Islet precursor cell (in vitro differentiated cells): ENCODE results near the gene RALGAPA2.

Experiments used
- DNase-seq: peaks from one replicate; pipeline ENCODE4 v3.0.0-alpha.2; 2018

RALGAPA2 gene

DNA sequence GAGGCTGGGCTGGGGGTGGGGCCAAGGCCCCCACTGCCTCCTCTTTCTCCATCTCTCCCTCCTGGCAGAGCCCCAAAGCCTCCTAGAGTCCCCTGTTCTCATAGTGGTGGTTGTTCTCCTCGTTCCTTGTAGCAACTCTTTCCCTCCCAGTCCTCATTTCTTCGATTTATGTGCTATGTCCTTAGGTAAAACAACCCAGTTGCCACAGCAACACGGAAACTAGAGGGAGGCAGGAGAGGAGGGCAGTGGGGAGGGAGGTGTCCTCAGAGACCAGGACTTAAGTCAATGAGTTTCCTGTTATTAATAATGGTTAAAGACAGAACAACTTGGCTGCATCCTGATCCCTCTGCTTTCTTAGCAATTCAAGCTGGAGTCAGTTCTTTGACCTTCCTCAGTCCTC is 183.6 kb downstream of the RALGAPA2 start:
- no peak for DNase-seq

- DNase-seq, result no peak
Observed at GRCh38 chr20:20527661-20528060, 184.8 kb downstream of the RALGAPA2 start.

DNA sequence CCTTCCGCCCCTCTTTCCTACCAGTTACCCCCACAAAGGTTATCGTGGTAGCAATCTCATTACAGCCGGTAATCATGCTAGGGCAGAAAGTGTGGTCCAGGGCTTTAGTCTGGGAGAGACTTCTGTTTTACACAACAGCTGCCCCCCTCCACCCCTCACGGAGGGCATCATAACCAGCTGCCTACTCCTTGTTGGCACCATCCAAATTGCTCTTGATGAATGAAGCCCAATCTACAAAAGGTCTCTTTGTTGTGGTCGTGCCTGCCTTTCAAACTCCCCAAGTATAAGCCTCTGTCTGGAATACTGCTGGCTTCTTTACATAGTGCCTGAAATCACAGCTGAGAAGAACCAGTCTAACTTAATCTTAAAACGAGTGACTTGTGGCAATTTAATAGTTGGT is 186.7 kb downstream of the RALGAPA2 start:
- DNase-seq, result no peak

DNA sequence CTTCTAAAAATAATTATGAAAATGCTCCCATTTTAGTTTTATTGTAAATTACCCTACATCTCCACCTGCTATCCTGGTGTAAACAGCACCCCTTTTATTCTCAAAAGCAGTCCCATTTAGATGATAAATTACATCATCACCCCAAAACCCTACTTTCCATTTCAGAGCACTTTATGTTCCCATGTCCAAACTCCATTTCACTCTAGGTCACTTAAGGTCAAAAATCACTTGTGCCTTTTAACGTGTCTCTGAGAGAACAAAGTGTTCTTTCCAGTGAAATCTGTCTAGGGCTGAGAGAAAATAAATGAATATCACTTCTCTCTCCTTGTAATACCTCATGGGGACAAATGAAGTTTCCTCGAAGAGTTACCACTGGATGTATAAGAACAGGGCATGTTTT is 187.2 kb downstream of the RALGAPA2 start:
- DNase-seq, result no peak

DNA sequence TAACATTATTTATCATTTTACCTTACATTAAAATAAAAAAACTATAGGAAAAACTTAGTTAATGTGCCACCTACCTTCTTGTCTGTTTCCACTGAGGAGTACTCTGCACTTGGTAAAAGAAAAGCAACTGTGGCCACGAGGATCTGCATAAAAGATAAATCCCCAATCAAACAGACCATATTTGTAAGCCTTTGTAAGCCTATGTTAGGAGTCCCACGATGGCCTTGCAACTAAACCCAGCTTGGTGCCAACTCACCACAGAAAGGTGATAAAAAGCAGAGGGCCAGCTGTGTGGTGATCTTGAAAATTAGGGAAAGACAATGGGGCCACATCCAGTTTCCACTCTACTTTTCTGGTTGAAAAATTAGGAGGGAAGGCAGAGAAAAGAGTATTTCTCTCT is 187.7 kb downstream of the RALGAPA2 start:
- DNase-seq, result no peak

GRCh38 chr20:20521736-20522135 is 190.7 kb downstream of the RALGAPA2 start:
- DNase-seq, result no peak

DNA sequence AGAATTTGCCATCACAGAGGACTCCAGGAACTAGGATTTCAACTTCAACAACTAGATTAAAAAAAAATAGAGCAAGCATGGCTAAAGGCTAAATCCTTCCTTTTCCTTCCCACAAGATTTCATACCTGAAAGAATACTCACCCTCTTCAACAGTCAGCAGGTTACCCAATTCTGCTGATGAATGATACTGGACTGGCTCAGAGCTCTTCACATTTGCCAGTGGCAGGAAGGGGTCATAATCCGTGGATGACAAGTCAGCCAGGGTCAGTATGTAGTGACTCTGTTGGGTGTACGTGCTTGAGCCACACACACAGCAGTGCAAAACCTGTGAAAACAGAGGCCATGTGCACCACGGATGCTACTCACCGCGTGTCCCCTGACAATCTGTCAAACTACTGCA is 191.7 kb downstream of the RALGAPA2 start:
- DNase-seq, result no peak

DNA sequence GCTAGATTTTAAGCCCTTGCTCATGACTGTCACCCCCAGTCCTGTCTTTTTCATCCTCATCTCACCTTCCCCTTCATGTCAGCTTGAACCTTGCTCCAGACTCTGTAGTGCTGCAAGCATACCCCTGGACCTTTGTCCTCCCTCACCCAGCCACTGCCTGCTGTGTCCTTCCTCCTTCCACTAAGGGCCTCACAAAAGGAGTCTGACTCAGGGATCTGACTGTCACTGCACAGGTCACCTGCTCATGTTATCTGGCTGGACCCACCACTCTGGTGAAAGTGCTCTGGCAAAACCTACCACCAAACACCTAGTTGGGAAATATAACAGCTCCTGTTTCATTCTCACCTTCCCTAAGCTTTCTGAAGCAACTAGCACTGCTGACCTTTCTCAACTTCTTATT is 193.2 kb downstream of the RALGAPA2 start:
- no peak for DNase-seq

DNA sequence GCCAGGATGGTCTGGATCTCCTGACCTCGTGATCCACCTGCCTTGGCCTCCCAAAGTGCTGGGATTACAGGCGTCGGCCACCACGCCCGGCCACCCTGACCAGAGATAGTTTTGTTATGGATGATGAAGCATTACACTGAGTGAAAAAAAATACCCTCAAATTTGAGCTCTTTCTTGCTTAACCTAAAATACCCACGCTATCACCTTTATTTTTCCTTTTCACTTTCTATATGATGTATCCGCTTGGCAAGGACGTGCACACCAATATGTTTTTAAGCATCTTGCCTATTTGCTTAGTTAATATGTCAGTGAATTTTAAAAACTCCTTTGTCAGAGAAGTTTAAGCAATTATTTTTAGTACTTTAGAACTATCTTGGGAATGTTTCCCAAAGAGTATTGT is 194.2 kb downstream of the RALGAPA2 start:
- no peak for DNase-seq

GRCh38 chr20:20517296-20517695 is 195.1 kb downstream of the RALGAPA2 start:
- DNase-seq, result no peak

GRCh38 chr20:20513720-20514119 is 198.7 kb downstream of the RALGAPA2 start:
- DNase-seq, result no peak

- no peak for DNase-seq
Observed at GRCh38 chr20:20505554-20505953, 206.9 kb downstream of the RALGAPA2 start.

DNA sequence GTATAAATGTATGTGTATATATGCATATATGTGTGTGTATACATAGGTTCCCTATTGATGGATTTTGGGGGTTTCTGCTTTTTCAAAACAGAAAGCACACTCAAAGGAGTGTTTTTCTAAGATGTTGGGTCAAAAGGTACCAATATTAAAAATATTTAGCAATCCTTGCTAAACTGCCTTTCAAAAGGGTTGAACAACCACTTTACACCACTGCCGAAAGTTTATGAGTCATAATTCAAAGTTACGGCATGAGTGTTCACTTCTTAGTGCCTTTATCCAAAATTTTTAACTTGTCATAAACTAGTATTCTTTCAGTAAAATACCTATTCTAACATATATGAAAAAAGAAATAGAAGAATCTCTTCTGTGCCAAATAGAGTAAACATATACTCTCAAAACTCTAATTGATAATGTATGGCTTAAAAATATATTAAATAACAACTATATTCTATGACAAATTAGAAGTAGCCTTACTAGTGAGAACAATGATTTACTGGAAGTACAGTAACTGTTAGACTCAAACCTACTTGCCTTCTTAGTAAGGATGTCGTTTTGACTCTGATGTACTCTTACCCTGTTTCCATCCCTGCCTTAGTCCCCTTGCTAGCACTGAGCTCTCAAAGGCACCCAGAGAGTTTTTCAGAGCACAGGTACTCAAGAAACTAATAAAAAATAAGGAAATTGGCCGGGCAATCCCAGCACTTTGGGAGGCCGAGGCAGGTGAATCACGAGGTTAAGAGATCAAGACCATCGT is 208.5 kb downstream of the RALGAPA2 start:
- DNase-seq, result no peak

- no peak for DNase-seq
Observed at GRCh38 chr20:20501128-20501527, 211.3 kb downstream of the RALGAPA2 start.

DNA sequence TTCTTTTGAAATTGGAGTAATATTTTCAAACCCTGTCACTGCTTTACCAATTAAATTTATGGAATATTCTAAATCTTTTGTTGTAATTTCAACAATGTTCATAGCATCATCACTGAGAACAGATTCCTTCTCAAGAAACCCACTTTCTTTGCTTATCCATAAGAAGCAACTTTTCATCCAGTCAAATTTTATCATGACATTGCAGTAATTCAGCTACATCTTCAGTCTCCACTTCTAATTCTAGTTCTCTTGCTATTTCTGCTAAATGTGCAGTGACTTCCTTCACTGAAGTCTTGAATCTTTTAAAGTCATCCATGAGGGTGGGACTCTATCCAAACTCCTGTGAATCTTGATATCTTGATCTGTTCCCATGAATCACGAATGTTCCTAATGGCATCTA is 212.1 kb downstream of the RALGAPA2 start:
- no peak for DNase-seq

DNA sequence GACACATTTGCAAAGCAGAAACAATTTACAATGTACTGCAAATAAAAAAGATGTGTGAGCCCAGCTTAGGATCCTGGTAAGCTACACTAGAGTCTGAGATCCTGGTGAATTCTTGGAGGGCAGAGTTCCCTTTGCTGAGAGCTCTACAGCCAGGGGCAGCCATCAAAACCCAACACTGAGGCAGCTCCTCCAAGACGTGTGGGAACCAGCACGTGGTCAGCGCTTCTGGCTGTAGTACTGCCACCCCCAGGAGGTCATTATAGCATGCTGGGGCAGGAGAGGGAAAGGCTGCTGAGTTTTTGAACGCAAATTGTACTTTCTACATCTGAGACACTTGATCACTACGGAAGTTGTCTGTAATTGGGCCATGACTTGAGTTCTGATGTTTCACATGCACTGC is 213.0 kb downstream of the RALGAPA2 start:
- DNase-seq, result no peak

- DNase-seq, result peak; percentile 63
Observed at GRCh38 chr20:20498076-20498861, 214.2 kb downstream of the RALGAPA2 start.

DNA sequence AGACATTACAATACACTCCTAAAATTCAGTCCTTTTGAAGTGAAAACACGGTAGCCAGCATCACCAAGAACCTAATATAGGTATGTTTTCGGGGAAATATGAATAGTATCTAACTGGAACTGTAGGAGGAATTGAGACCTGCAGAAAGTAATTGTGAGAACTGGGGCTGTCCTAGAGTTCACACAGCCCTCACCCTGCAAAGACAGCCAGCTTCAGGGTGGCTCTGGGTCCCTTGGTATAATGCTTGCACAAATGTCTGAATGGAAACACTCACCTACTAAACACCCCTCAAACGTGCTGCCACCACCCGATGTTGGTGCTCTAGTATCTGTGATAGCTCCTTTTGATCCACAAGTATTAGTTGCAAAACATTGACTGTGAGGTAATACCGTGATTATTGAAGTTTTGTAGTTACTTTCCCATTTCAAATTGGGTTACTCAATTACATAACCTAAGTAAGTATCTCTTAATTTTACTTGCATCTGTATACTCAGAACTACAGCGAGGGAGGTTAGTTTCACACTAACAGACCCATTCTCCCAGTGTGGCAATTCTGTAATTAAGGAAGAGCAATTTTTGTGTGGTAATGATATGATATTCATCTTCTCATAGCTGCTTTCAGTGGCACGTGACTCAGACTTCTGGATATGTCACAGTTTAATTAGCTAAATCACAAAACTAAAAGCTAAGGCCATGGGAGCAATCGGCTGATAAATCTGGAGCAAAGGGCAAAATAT is 215.0 kb downstream of the RALGAPA2 start:
- no peak for DNase-seq

GRCh38 chr20:20495729-20496503 is 216.5 kb downstream of the RALGAPA2 start:
- no peak for DNase-seq

- DNase-seq, result no peak
Observed at GRCh38 chr20:20493701-20494100, 218.7 kb downstream of the RALGAPA2 start.

DNA sequence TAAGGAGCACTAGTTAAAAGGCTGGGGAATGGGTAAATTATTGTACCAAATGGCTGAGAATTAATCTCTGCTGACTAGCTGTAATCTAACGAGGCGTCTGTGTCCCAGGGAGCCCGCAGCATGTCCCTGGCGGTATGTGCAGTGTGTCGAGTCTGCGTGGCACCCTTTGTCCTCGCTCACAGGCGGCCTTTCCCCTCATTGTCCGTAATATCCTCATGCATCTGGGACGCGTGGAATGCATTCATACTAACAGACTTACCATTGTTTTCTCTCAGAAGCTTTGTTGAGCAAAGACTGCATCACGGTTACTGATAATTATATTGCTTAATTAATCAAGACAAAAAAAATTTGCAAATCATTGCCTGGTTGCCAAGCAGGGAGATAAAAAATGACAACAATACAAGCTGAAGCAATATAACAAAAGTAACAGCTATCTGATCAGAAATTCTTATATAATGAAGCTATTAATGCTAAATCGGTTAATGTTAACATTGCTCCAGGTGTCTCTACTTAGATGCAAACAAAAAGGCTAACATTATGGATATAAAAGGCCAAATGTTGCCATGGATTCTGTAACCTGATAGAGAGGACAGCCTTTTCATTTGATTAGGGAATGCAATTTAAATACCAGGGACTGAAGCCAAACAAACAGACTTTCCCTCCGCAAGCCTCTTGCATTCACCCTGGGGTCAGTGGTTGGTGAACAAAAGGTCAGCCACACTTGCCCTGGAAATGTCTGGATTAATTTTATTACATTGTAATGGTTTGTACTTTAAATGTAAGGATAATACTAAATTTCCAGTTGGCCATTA is 219.7 kb downstream of the RALGAPA2 start:
- DNase-seq, result peak; percentile 75

DNA sequence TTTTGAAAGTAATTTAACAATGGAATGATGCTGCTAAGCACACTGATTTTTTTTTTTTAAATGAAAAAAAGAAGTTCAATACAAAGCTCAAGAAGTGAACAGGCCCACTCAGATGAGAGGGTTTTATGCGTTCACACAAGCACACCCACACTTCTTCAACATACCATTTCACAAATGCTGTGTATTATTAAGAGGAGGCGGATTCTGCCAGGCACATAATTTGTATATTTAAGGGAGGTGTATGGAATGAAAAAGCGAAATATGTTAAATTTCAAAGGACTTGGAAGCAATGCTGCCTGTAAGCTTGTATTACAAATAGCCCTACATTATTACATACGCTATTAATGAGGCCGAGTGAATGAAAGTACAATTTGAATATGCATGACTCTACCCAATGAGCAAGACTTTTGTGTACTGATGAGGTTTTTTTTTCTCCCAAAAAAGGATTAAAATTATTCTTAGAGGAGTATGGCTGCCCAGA is 220.6 kb downstream of the RALGAPA2 start:
- no peak for DNase-seq
